Breast epithelium (tissue), 3 donors: Measurements from ENCODE around the gene TMTC3.

Source experiments
- CTCF ChIP-seq, 3 donors: fragments of 450-650 bp; IDR thresholded peaks; one replicate each; pipeline ENCODE4 v1.5.1; 2016 to 2017; ENCODE audit warnings: antibody characterized with exemption in 3 of 3, mild to moderate bottlenecking in 3 of 3, moderate library complexity in 3 of 3
- POLR2A ChIP-seq: fragments of 450-650 bp; IDR thresholded peaks from one replicate; pipeline ENCODE4 v1.6.1; 2016; ENCODE audit warnings: antibody characterized with exemption, mild to moderate bottlenecking, moderate library complexity
- POLR2AphosphoS5 ChIP-seq, 3 donors: sonication (generic); formaldehyde crosslinking; IDR thresholded peaks; one replicate each; pipeline ENCODE4 v1.6.1; 2017; ENCODE audit warnings: antibody characterized with exemption in 3 of 3

GRCh38 chr12:88237954-88238353 lies 95.8 kb downstream of the TMTC3 start:
- TF ChIP-seq POLR2A (no peak), CTCF (IDR thresholded peaks at IDR 0.05) (no peak), POLR2AphosphoS5 (IDR thresholded peaks at IDR 0.05) (no peak)
